IPS-15b (cell line): ENCODE measurements around the gene LRRC52.

Source experiments
- H3K27me3 ChIP-seq: one replicate; pipeline ENCODE4 v1.6.1; 2013; ENCODE audit warnings: low read length; ENCODE audit not compliant: control insufficient read depth, insufficient read depth
- H3K36me3 ChIP-seq: one replicate; pipeline ENCODE4 v1.6.1; 2013; ENCODE audit warnings: low read length; ENCODE audit not compliant: control insufficient read depth, insufficient read depth
- H3K4me1 ChIP-seq: one replicate; pipeline ENCODE4 v1.6.1; 2013; ENCODE audit warnings: mild to moderate bottlenecking, low read length; ENCODE audit not compliant: control insufficient read depth, insufficient read depth
- H3K4me3 ChIP-seq: one replicate; pipeline ENCODE4 v1.5.1; 2013; ENCODE audit warnings: low read depth, low read length
- H3K9ac ChIP-seq: one replicate; pipeline ENCODE4 v1.6.1; 2013; ENCODE audit warnings: low read depth, mild to moderate bottlenecking, low read length
- H3K9me3 ChIP-seq: one replicate; pipeline ENCODE4 v1.6.1; 2013; ENCODE audit warnings: mild to moderate bottlenecking, low read length; ENCODE audit not compliant: control insufficient read depth, insufficient read depth

The LRRC52 gene

DNA sequence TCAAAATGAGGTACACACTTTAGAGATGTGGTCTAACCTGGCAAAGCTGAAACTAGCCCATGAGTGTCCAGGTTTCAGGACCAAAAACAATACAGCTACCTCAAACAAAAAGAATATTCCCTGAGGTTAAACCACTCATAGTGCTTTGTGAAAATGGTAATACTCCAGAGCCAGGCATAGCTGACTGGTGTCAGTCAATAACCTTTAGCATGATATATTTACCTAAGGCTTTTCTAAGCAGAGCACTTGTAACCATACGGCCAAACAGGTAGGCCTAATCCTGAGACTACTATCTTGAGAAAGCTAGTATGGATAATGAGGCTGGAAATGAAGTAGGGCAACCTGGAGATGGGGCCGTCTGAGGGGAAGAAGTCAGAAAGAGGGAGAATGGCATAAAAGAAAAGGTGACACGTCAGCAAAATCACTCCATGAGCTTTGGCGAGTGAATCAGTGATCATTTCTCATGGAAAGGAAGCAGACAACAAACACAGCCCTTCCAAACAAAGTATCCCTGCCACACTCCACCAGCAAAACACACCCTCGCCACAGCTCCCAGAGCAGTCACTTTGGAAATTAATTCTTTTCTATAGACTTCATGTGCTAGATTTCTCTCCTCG is 1.7 kb upstream of the LRRC52 start:
- Histone ChIP-seq H3K9ac (no peak overlapping the region), H3K36me3 (no peaks in the 10 kb centered on the region), H3K4me3 (no peak overlapping the region), H3K9me3 (no peaks in the 10 kb centered on the region), H3K4me1 (peaks cover 4% of the 10 kb centered on the region), H3K27me3 (peaks cover 8% of the 10 kb centered on the region)

GRCh38 chr1:165542647-165543046 is 1.2 kb upstream of the LRRC52 start:
- H3K9me3 ChIP-seq = no peaks in the 10 kb centered on the region
- H3K27me3 ChIP-seq = peaks cover 8% of the 10 kb centered on the region
- no peak overlapping the region for H3K9ac ChIP-seq

DNA sequence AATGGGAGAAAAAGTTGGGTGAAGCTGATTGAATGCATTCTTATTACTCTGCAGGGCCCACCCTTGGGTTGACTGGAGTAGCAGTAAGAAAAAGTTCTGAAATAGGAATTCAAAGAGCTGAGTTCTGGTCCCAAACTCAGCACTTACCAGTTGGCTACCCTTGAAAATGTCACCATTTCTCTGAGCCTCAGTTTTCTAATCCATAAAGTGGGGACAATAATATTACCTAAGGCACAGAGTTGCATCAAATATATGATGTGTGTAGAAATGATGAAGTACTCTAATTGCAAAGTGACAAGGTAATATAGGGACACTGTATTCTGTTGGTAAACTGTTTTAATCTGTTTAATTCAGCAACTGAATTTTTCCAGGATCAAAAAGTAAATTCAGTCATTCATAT is 1.2 kb downstream of the LRRC52 start:
- Histone ChIP-seq H3K4me3 (no peak overlapping the region), H3K27me3 (peaks cover 8% of the 10 kb centered on the region), H3K9ac (no peak overlapping the region), H3K4me1 (peaks cover 4% of the 10 kb centered on the region), H3K36me3 (no peaks in the 10 kb centered on the region), H3K9me3 (no peaks in the 10 kb centered on the region)

More at GRCh38 chr1:165542647-165543046, 1.2 kb upstream of the LRRC52 start:
- peaks cover 4% of the 10 kb centered on the region for H3K4me1 ChIP-seq
- no peak overlapping the region for H3K4me3 ChIP-seq
- H3K36me3 ChIP-seq = no peaks in the 10 kb centered on the region

- peaks cover 4% of the 10 kb centered on the region for H3K4me1 ChIP-seq
- H3K9me3 ChIP-seq = no peaks in the 10 kb centered on the region
- H3K27me3 ChIP-seq = peaks cover 8% of the 10 kb centered on the region
- H3K4me3 ChIP-seq = no peak overlapping the region
- H3K9ac ChIP-seq = no peak overlapping the region
- no peaks in the 10 kb centered on the region for H3K36me3 ChIP-seq
These were observed 2.2 kb downstream of the LRRC52 start for GRCh38 chr1:165545974-165546373.

GRCh38 chr1:165549973-165550372 is 6.2 kb downstream of the LRRC52 start:
- H3K9ac ChIP-seq = no peak overlapping the region
- H3K4me3 ChIP-seq = no peak overlapping the region
- no peaks in the 10 kb centered on the region for H3K4me1 ChIP-seq
- H3K27me3 ChIP-seq = peaks cover under 1% of the 10 kb centered on the region
- H3K36me3 ChIP-seq = no peaks in the 10 kb centered on the region
- H3K9me3 ChIP-seq = no peaks in the 10 kb centered on the region

DNA sequence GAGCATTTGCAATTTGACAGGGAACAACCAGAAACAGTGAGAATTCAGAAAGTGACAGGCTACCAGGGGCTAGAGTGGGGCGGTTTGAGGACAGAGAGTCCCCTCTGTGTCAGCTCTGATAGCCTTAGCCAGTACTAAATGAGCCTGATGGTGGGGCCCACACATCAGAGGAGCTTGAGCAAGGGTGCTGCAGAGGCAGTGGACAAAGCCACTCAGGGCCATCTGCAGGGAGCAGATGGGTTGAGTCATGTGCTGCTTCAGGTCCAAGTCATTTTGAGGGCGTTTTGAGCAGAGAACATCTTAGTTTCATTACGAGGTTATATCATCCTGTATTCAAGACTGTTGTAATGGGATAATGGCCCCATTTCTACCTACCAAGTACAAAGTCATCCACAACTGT is 7.7 kb downstream of the LRRC52 start:
- H3K4me3 ChIP-seq = no peak overlapping the region
- H3K9ac ChIP-seq = no peak overlapping the region
- H3K36me3 ChIP-seq = no peaks in the 10 kb centered on the region
- no peaks in the 10 kb centered on the region for H3K9me3 ChIP-seq
- no peaks in the 10 kb centered on the region for H3K27me3 ChIP-seq
- H3K4me1 ChIP-seq = no peaks in the 10 kb centered on the region

DNA sequence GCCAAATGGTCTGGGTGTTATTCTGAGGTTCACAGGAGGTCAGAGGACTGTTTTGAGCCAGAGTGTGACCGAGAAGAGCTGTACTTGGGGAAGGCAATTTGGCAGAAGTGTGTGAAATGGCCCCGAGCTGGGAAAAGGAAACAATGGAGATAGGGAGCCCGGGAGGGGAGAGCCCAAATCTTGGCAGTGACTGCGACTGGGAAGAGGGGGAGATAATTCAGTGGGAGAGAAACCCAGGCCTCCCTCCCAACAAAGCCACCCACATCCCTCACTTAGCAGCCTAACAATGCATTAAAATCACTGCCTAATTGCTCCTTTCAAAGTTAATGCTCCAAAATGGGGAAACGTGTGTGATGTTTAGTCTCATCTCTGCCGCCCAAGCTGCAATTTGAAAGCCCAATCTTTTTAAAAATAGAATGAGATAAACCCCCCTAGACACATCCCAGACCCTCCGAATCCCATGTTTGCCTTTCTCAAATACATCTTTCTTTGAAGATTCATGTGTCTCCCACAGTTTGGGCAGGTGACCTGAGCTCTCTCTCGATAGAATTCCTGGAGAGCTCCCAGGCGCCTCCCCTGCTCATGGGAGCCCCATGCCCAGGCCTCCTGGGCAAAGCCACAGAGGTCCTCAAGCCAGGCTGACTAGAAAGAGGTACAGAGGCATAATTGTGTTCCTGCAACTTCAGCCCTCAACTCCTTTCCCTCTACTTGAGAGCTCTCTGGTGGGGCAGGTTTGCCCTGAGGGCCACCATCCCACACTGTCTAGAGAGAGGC is 17.3 kb downstream of the LRRC52 start:
- no peaks in the 10 kb centered on the region for H3K36me3 ChIP-seq
- no peak overlapping the region for H3K9ac ChIP-seq
- H3K4me3 ChIP-seq = no peak overlapping the region
- no peaks in the 10 kb centered on the region for H3K9me3 ChIP-seq
- peaks cover 30% of the 10 kb centered on the region for H3K27me3 ChIP-seq
- H3K4me1 ChIP-seq = peaks cover 18% of the 10 kb centered on the region

DNA sequence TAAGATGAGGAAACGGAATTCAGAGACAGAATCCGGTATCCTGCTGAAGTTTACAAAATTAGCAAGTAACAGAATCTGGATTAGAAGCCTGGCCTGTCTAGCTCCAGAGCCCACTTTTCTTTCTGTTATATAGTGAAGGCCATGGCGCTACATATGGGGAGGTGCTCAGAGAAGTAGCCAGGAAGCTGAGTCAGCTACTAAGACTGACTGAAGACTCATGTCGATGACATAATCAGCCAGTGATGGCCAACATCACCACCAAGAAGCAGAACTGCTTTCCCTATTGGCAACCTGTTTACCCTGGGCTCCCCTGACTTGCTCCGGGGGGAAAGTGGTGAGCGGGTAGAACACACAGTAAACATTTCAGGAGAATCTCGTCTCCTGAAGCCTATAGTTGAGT is 18.8 kb downstream of the LRRC52 start:
- Histone ChIP-seq H3K9ac (no peak overlapping the region), H3K27me3 (peaks cover 30% of the 10 kb centered on the region), H3K4me1 (peaks cover 18% of the 10 kb centered on the region), H3K36me3 (no peaks in the 10 kb centered on the region), H3K4me3 (no peak overlapping the region), H3K9me3 (no peaks in the 10 kb centered on the region)

- no peak overlapping the region for H3K4me3 ChIP-seq
- peaks cover 30% of the 10 kb centered on the region for H3K27me3 ChIP-seq
- no peaks in the 10 kb centered on the region for H3K9me3 ChIP-seq
- H3K9ac ChIP-seq = no peak overlapping the region
- H3K36me3 ChIP-seq = no peaks in the 10 kb centered on the region
- H3K4me1 ChIP-seq = peaks cover 18% of the 10 kb centered on the region
These were observed 19.8 kb downstream of the LRRC52 start for GRCh38 chr1:165563551-165563950.

GRCh38 chr1:165564561-165564960 is 20.8 kb downstream of the LRRC52 start:
- Histone ChIP-seq H3K36me3 (no peaks in the 10 kb centered on the region), H3K27me3 (peaks cover 29% of the 10 kb centered on the region), H3K9ac (no peak overlapping the region), H3K4me1 (peaks cover 18% of the 10 kb centered on the region), H3K4me3 (no peak overlapping the region), H3K9me3 (no peaks in the 10 kb centered on the region)

GRCh38 chr1:165565751-165566490 is 22.1 kb downstream of the LRRC52 start:
- no peaks in the 10 kb centered on the region for H3K9me3 ChIP-seq
- peaks cover 11% of the 10 kb centered on the region for H3K4me1 ChIP-seq
- no peaks in the 10 kb centered on the region for H3K36me3 ChIP-seq
- no peak overlapping the region for H3K4me3 ChIP-seq
- H3K9ac ChIP-seq = no peak overlapping the region
- peaks cover 25% of the 10 kb centered on the region for H3K27me3 ChIP-seq

GRCh38 chr1:165570078-165570477 is 26.3 kb downstream of the LRRC52 start:
- Histone ChIP-seq H3K36me3 (no peaks in the 10 kb centered on the region), H3K9ac (no peak overlapping the region), H3K4me1 (no peaks in the 10 kb centered on the region), H3K9me3 (no peaks in the 10 kb centered on the region), H3K4me3 (no peak overlapping the region), H3K27me3 (no peaks in the 10 kb centered on the region)
